GM18868 (cell line): ENCODE data around the gene MMS22L.

ENCODE experiments used
- ATAC-seq: cut with Tn5 transposase; IDR thresholded peaks from one replicate; pipeline ENCODE4 v1.9.1; 2021; ENCODE audit warnings: mild to moderate bottlenecking, moderate library complexity; ENCODE audit not compliant: unreplicated experiment

MMS22L gene

GRCh38 chr6:97145691-97146090 is 137.3 kb downstream of the MMS22L start:
- ATAC-seq = no peak

- ATAC-seq = no peak
Measured at GRCh38 chr6:97141756-97142155, 141.3 kb downstream of the MMS22L start.

GRCh38 chr6:97138581-97138980 is 144.4 kb downstream of the MMS22L start:
- ATAC-seq = no peak

GRCh38 chr6:97136626-97137358 is 146.2 kb downstream of the MMS22L start:
- no peak for ATAC-seq

- no peak for ATAC-seq
Measured at GRCh38 chr6:97133067-97133466, 149.9 kb downstream of the MMS22L start.

GRCh38 chr6:97129106-97129505 is 153.9 kb downstream of the MMS22L start:
- ATAC-seq = no peak

- no peak for ATAC-seq
Measured at GRCh38 chr6:97128507-97128906, 154.5 kb downstream of the MMS22L start.

GRCh38 chr6:97123652-97124051 is 159.4 kb downstream of the MMS22L start:
- ATAC-seq = no peak

- ATAC-seq = no peak
Measured at GRCh38 chr6:97123112-97123511, 159.9 kb downstream of the MMS22L start.

- no peak for ATAC-seq
Measured at GRCh38 chr6:97120511-97120910, 162.5 kb downstream of the MMS22L start.

- ATAC-seq = no peak
Measured at GRCh38 chr6:97114645-97115044, 168.4 kb downstream of the MMS22L start.

GRCh38 chr6:97113170-97113569 is 169.8 kb downstream of the MMS22L start:
- no peak for ATAC-seq

GRCh38 chr6:97111243-97111642 is 171.8 kb downstream of the MMS22L start:
- ATAC-seq = no peak

GRCh38 chr6:97110626-97111025 is 172.4 kb downstream of the MMS22L start:
- no peak for ATAC-seq

- no peak for ATAC-seq
Measured at GRCh38 chr6:97110149-97110548, 172.9 kb downstream of the MMS22L start.

- ATAC-seq = no peak
Measured at GRCh38 chr6:97109444-97109843, 173.6 kb downstream of the MMS22L start.

- ATAC-seq = no peak
Measured at GRCh38 chr6:97102145-97102790, 180.7 kb downstream of the MMS22L start.

GRCh38 chr6:97100696-97101095 is 182.3 kb downstream of the MMS22L start:
- no peak for ATAC-seq

GRCh38 chr6:97097068-97098047 is 185.7 kb downstream of the MMS22L start:
- ATAC-seq = no peak

- ATAC-seq = no peak
Measured at GRCh38 chr6:97095311-97095850, 187.6 kb downstream of the MMS22L start.

- no peak for ATAC-seq
Measured at GRCh38 chr6:97094376-97094775, 188.6 kb downstream of the MMS22L start.
